ENCODE data around the gene PA2G4.
"Not testable (repeated sequence)": the region's sequence is repeated elsewhere in the genome, so short reads cannot be mapped to it uniquely, and the experiment has no call there.

Gene PA2G4

DNA sequence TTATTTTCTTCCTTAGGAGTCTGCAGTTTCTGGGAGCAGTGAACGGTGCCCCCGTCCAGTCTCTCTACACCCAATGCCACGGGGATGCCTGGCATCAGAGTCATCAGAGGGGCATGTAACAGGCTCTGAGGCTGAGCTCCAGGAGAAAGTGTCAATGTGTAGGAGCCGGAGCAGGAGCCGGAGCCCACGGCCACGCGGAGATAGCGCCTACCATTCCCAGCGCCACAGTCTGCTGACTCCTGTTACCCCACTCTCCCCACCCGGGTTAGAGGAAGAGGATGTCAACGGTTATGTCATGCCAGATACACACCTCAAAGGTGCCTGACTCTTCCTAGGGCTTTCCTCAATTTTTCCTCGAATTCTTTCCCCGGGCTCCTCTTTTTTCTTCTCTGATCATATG is 3.3 kb upstream of the PA2G4 start:
- DNase-seq, result no peak

GRCh38 chr12:56102683-56103065 is 1.7 kb upstream of the PA2G4 start:
- no peak for DNase-seq

GRCh38 chr12:56103066-56103711 is 1.2 kb upstream of the PA2G4 start:
- no peak for DNase-seq

DNA sequence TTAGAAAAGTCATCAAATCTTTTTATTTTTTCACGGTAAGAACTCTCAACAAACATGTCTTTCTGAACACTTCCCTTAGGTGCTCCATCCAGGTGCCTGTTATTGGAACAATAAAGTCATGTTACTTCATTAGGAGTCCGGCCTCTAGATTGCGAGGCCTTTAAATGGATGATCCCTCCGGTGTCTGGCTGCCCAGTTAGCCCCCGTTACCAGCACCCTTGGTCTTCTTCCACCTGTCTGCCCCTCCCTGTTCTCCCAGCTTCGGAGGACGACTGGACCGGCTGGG is 593 bp upstream of the PA2G4 start:
- no peak for DNase-seq

DNA sequence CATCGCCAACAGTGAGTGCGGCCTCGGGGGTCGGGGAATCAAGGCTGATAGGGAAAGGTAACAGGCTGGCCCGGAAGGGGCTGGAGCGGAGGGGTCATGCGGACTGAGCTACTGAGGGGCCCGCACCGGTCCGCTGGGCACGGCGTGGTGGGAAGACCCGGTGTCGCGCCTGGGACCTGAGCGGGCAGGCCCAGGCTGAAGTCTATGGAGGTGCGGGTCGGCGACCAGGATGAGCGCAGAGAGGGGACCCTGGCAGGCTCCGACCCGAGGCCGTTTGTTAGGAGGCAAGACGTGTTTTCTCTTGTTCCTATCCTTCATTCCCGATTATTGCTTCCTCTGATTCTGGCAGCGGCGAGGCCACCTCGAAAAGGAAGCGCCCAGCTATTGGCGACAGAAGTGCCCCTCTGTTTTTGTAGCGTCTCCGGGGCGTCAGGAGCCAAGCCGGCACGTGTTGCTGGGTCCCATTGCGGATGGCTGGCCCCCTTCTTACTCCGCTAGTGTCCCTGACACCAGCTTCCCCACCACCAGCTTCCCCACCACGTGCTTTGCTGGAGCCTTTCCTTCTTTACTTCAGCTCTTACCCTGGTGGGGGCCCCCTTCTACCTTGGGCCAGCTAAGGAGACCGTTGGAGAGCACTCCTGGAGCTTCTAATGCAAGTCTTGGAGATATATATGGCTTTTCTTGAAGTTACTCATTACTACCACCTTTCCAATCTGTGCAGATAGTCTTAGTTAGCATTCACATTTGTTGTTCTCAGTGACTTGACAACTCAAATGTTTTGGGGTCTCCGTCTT is 653 bp downstream of the PA2G4 start:
- DNase-seq, result no peak

DNA sequence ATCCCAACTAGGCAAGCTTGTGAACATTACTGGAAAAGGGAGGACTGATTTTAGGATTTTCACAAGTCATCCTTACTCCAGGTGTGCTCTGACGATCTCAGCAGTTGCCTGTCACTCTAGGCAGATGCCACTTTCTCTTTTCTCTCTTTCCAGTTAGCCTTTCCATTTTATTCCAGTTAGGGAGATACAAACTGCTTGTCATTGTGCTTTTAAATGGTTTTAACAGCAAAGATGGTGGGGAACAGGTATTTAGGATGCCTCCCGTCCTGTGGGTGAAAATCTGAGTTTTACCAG is 1.2 kb downstream of the PA2G4 start:
- no peak for DNase-seq

- DNase-seq, result no peak
Measured at GRCh38 chr12:56107242-56107641, 2.9 kb downstream of the PA2G4 start.

GRCh38 chr12:56110571-56110970 is 6.2 kb downstream of the PA2G4 start:
- no peak for DNase-seq

DNA sequence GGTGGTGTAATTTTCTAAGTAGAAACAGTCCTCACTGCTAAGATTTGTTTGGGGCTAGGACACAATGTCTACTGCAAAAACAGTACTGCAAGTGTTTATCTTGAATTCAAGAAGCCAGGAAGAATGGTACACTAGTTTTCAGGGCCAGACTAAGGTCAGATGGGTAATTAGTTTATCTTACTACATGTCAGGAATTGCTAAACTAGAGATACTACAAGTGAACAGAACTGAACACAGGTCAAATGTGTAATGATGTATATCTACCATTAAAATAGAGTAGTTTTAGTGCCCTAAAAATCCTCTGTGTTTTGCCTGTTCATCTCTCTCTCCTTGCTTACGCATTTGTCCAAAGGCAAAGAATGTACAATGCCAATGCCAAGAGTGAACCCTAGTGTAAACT is 9.7 kb downstream of the PA2G4 start:
- DNase-seq, result no peak

DNA sequence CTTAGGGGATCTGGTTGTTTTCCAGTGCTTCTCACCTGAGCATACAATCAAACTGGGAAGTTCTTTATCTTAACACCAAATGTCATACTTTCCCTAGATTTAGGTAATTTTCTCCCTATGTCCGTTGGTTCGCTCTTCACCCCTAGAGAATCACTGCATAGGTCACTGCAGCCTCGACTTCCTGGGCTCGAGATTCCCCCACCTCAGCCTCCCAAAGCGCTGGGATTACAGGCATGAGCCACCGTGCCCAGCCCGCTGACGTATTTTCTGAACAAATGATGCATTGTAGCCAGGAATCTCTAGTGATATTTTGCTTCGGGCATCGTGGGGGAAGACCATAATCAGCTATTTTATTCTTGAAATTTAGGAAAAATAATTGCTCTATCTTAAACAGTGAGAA is 11.0 kb downstream of the PA2G4 start:
- no peak for DNase-seq

GRCh38 chr12:56116267-56117081 is 12.1 kb downstream of the PA2G4 start, which contains the start of gene RPL41:
Gene RPL41, plus strand, starts transcription at chr12:56116633.
- DNase-seq, result peak; percentile 96

GRCh38 chr12:56117082-56117706 is 12.8 kb downstream of the PA2G4 start:
- DNase-seq, result not testable (repeated sequence)

DNA sequence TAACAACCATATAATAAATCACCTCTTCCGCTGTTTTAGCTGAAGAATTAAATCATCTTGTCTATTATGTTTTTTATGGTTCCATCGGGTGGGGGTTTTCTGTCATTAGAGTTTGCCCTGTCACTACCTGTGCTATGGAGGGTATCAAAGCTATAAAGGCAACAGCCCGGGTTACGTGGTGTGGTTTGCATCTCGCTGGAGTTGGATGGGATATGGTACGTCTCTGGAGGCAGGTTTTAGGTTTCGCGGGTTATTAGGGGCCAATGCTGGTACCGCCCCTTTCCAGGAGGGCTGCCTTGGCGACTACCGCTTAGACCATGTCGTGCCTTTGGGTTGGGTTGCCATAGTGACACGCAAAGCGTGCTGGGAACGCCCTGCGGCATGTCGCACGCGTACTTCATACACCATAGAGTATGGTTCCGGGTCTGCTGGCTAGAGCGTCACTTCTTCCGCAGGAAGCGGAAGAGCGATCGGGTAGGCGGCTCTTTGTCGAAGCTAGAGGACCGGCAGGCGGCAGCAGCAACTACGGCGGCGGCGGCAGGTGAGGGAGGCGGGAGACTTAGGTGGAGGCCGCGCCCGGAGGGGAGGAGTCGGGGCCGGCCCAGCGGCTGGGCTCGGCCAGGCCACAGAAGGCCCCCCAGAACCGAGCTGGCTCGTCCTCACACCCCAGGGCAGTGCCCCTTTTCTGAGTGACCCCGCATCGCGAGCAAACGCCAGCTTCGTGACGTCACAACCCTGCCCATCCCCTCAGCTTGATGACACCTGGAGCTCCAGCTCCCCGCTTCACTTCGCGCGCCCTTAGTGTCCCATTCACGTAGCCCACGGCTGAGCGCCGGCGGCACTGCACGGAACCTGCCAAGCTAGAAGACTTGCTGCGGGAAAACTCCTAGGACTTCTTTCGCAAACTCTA is 13.7 kb downstream of the PA2G4 start, which contains the start of gene ZC3H10:
ZC3H10 (plus strand) TSS at position 489 of the 910 bp plus-strand sequence. CDS start 2,297 bp downstream, outside the sequence.
- peak; percentile 96 to 99 for DNase-seq

- DNase-seq, result no peak
Measured at GRCh38 chr12:56118688-56119357, 14.5 kb downstream of the PA2G4 start.

DNA sequence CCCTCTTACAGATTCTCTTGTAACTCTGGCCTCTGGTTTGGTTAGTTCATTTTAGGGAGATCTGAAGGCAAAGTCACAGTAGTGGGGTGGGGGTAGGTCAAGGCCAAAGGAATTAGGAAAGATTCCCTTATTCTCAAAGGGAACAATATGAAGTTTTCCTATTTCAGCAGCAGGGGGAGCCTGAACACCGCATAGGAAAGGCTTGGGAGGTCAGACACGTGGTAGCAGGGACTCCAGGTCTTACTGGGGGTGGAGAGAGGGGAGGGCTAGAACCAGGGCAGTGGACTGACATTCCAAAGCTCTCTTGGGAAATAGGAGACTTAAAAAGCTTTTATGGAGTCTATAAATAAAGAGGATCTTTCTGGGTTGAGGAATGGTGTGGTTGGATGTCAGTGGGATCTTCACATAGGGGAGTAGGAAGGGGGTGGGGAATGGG is 15.0 kb downstream of the PA2G4 start:
- peak; percentile 83 to 88 for DNase-seq

- no peak for DNase-seq
Measured at GRCh38 chr12:56120158-56120846, 15.9 kb downstream of the PA2G4 start.

DNA sequence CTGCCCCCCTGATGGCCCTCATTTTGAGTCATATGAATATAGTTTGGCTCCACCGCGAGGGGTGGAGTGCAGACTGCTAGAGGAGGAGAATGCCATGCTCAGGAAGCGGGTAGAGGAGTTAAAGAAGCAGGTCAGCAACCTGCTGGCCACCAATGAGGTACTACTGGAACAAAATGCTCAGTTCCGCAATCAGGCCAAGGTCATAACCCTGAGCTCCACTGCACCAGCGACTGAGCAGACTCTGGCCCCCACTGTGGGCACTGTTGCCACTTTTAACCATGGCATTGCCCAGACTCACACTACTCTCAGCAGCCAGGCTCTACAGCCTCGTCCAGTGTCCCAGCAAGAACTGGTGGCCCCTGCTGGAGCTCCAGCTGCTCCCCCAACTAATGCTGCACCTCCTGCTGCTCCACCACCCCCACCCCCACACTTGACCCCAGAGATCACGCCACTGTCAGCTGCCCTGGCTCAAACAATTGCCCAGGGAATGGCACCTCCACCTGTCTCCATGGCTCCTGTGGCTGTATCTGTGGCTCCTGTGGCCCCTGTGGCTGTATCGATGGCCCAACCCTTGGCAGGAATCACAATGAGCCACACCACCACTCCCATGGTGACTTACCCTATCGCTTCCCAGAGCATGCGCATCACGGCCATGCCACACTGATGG is 17.0 kb downstream of the PA2G4 start:
- DNase-seq, result no peak

GRCh38 chr12:56122637-56123036 is 18.3 kb downstream of the PA2G4 start:
- no peak for DNase-seq

DNA sequence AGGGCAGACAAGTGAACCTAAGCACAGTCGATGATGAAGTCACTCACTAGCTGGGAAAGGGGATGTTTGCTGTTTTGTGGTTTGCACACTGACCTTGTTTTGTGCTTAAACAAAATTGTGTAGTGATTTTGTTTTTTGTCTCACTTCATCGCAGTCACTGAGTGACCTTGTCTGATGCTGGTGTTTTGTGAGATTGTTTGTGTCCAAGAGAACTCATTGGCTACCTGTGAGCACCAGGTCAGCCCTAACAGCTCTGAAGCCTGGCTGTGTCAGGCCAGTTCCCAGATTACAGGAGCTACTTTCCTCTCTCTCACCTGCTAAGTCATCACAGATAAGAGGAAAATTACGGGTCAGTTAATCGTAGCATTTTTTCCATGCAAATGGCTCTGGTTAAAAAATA is 19.8 kb downstream of the PA2G4 start:
- no peak for DNase-seq

DNA sequence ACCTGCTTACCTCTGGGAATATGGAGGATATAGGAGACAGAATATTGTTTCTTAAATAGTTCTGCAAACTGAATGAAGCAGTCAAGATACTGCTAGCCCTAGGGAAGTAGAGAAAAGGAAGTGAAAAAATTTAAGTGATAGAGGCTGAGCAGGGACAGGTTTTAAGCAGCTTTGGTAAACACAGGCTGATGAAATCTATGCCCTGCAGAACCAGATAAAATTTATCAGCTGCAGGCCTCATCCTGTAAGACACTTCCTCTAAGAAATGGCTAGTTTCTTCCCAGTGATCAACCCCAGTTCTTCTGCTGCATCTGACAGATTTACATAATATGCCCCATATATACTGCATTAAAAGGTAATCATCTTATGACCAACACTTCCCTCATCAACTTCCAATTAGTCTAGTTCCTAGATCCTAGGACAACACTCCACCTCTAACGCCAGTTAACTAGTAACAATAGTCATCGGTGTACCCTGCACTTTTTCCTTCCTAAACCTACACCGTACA is 22.4 kb downstream of the PA2G4 start:
- DNase-seq, result no peak

Measured in NCI-H446 (cell line).